SU-DHL-6 (cell line): Measurements from ENCODE around the gene TRIML1.

Experiments used
- CTCF ChIP-seq: fragments of 200-600 bp; sonication (generic); IDR thresholded peaks from one replicate; pipeline ENCODE4 v1.5.1; 2017; ENCODE audit warnings: antibody characterized with exemption, mild to moderate bottlenecking, low read length, moderate library complexity; ENCODE audit not compliant: insufficient read depth, poor library complexity, severe bottlenecking
- EZH2phosphoT487 ChIP-seq: fragments of 200-600 bp; sonication (generic), shearing (Covaris generic); conservative IDR thresholded peaks from 2 replicates; pipeline ENCODE4 v1.6.1; 2018; ENCODE audit warnings: mild to moderate bottlenecking, antibody characterized with exemption, low read length, moderate library complexity, mixed read lengths

- no peak for TF ChIP-seq CTCF
- no peak for TF ChIP-seq EZH2phosphoT487
These were observed 6.4 kb downstream of the TRIML1 start for GRCh38 chr4:188145601-188146000.
